MCF 10A (cell line): Measurements from ENCODE around the gene LRRC32. TPM values are rescaled to one million over a fixed set of nuclear protein-coding genes. Genes with fewer than 3 reads are reported as not detected.

Experiments used
- BruUV-seq: library from RNA; stranded (reverse); fragments of 400-500 nt; replicated peaks from 2 replicates; lab custom pipeline; 2021; lab: Mats Ljungman, UMichigan
- CTCF ChIA-PET: fragments of 300-600 bp; sonication (Branson Sonifier 250); formaldehyde crosslinking; extraction: SDS; loops from one replicate; lab custom pipeline; 2021; ENCODE audit warnings: antibody characterized with exemption, inconsistent platforms; lab: Yijun Ruan, JAX
- POLR2A ChIA-PET: fragments of 300-600, 350-650 bp; sonication (Branson Sonifier 250); formaldehyde crosslinking; extraction: SDS; loops from one replicate; lab custom pipeline; 2020; ENCODE audit warnings: antibody characterized with exemption, inconsistent platforms; lab: Yijun Ruan, JAX
- DNase-seq: peaks from one replicate; pipeline ENCODE4 v3.0.0-alpha.2; 2018; ENCODE audit not compliant: unreplicated experiment
- H3K27ac Mint-ChIP-seq: one replicate; pipeline ENCODE4 v1.8.0; 2022; ENCODE audit warnings: mild to moderate bottlenecking, low read depth, mixed read lengths; ENCODE audit not compliant: unreplicated experiment
- H3K27me3 Mint-ChIP-seq: one replicate; pipeline ENCODE4 v1.8.0; 2022; ENCODE audit warnings: mixed read lengths; ENCODE audit not compliant: insufficient read depth, unreplicated experiment
- H3K36me3 Mint-ChIP-seq: one replicate; pipeline ENCODE4 v1.8.0; 2022; ENCODE audit warnings: mild to moderate bottlenecking, moderate library complexity, mixed read lengths; ENCODE audit not compliant: insufficient read depth, unreplicated experiment
- H3K4me1 Mint-ChIP-seq: one replicate; pipeline ENCODE4 v1.8.0; 2022; ENCODE audit warnings: mixed read lengths; ENCODE audit not compliant: insufficient read depth, unreplicated experiment
- H3K4me3 Mint-ChIP-seq: one replicate; pipeline ENCODE4 v1.8.0; 2022; ENCODE audit warnings: mild to moderate bottlenecking, moderate library complexity, mixed read lengths; ENCODE audit not compliant: unreplicated experiment
- H3K9me3 Mint-ChIP-seq: one replicate; pipeline ENCODE4 v1.8.0; 2022; ENCODE audit warnings: mixed read lengths; ENCODE audit not compliant: unreplicated experiment
- CTCF ChIP-seq: fragments of 200-600 bp; IDR thresholded peaks from one replicate; pipeline ENCODE4 v1.8.0; 2022; ENCODE audit warnings: antibody characterized with exemption, mild to moderate bottlenecking; ENCODE audit not compliant: unreplicated experiment
- intact Hi-C: fragments of 100-400 bp; cut with micrococcal nuclease; formaldehyde crosslinking; loops from 2 replicates; pipeline ENCODE4 v1.14.1; 2022
- total RNA-seq: library from RNA; stranded (reverse); gene quantifications from 2 replicates; pipeline ENCODE4 v1.2.3, GENCODE V29; 2022

The LRRC32 gene
- total RNA-seq, 1 experiment from 2014 or later: not detected

DNA sequence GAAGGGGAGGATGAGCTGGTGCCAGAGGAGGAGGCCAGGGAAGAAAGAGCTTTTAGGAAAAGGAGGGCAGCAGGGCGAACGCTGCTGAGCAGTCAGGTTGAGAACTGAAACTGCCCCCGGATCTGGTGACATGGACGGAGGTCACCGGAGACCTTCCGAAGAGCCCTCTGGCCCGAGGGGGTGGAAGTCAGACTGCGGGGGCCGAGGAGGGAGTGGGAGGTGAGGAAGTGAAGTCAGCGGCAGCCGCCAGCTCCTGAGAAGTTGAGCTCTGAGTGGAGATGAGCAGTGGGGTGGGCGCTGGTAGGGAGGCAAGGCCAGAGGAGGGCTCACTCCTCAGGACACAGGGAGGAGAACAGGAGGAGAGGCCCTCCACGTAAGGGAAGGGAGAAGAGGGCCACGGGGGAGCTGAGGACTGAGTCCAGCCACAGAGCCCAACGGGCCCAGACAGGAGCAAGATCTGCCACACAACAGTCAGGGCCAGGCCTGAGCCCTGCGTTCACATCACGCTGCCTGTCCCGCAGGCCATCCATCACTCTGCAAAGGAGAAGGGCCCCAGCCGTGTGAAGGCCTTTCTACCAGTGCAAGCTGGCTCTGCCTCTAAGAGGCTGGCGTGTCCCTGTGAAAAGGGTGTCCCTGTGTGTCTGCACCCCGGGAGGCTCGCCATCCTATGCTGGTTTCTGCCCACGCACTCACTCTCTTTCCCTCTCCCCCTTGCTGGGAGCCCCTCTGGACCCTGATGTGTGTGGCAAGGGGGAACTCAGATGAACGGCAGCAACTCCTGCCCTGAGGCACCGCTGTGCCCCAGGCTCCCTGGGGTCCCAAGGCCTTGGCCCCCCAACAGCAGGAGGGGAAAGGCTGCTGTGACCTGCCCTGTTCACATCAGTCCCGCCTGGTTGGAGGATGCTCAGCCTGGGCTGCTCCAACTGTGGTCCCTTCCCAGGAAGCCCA lies 19.0 kb upstream of the LRRC32 start:
- CTCF ChIA-PET: interaction anchor here (0.7 to 1.6 kb wide), 3 partner anchors 8 to 736 kb away, joined by 3 to 8 read pairs (median 3); no protein-coding TSS in a partner anchor
- no peaks in the 10 kb centered on the region for H3K27me3 Mint-ChIP-seq
- intact Hi-C loops: no loop called here
- POLR2A ChIA-PET: no interaction called here
- BruUV-seq: no TSS peak
- H3K9me3 Mint-ChIP-seq: no peaks in the 10 kb centered on the region
- H3K4me3 Mint-ChIP-seq: no peak overlapping the region
- DNase-seq: no peak
- peak overlapping the region; percentile 82 for H3K27ac Mint-ChIP-seq
- no peak for TF ChIP-seq CTCF
- H3K36me3 Mint-ChIP-seq: no peaks in the 10 kb centered on the region
- peaks cover 16% of the 10 kb centered on the region for H3K4me1 Mint-ChIP-seq

GRCh38 chr11:76688146-76688545 lies 17.6 kb upstream of the LRRC32 start:
- no peak for TF ChIP-seq CTCF
- CTCF ChIA-PET: interaction anchor here (0.6 kb wide), 1 partner anchor 642 kb away, joined by 3 read pairs; no protein-coding TSS in a partner anchor

DNA sequence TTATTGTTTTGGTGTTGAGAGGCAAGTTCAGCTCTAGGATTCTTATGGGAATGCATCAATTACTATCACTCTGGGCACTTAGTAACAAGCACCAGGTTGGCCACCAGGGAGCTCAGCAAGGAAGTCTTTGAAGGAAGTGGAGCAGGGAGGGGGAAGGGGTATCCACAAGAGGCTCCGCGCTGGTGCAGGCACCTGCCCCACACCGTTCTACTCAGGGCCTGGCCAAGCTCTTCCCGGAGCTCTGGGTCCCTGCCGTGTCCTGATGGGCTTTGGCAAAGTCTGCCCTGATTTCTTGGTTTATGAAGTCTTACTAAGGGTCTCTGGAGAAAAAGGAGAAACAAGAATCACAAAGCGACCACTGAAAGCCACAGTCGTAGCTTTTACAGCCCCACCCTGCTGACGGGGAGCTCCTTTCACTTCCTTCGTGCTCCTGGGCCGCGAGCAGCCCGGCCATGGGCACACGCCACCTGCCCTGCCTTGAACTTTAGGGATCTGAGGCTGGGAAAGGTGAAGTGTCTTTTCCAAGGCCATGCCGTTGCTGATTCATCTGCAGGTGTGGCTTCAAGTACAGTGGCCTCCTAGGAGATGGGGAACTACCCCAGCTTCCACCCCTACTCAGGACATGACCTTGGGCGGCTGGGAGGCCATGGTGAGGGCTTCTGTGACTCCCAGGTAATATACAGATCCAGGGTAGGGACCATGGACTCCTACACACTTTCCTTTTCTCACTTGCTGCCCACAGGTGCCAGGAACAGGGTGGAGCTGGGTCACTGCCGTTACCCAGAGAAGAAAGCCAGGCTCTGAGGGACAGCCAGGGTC lies 15.9 kb upstream of the LRRC32 start:
- TF ChIP-seq CTCF: no peak
- CTCF ChIA-PET: interaction anchor here (0.6 kb wide), 1 partner anchor 364 kb away, joined by 5 read pairs; no protein-coding TSS in a partner anchor
- Mint-ChIP-seq H3K27me3 (peaks cover 11% of the 10 kb centered on the region), H3K4me1 (peaks cover 16% of the 10 kb centered on the region), H3K9me3 (no peaks in the 10 kb centered on the region), H3K27ac (no peak overlapping the region), H3K4me3 (no peak overlapping the region), H3K36me3 (no peaks in the 10 kb centered on the region)
- no peak for DNase-seq
- POLR2A ChIA-PET: interaction anchor here (0.6 kb wide), 1 partner anchor 132 kb away, joined by 3 read pairs; no protein-coding TSS in a partner anchor
- no TSS peak for BruUV-seq
- intact Hi-C loops: no loop called here

More at GRCh38 chr11:76688146-76688545, 17.6 kb upstream of the LRRC32 start:
- Mint-ChIP-seq H3K4me3 (no peak overlapping the region), H3K36me3 (no peaks in the 10 kb centered on the region), H3K4me1 (peaks cover 16% of the 10 kb centered on the region), H3K27ac (no peak overlapping the region), H3K9me3 (no peaks in the 10 kb centered on the region), H3K27me3 (no peaks in the 10 kb centered on the region)
- no peak for DNase-seq
- BruUV-seq: no TSS peak
- intact Hi-C loops: no loop called here
- POLR2A ChIA-PET: no interaction called here

GRCh38 chr11:76685831-76686230 lies 15.3 kb upstream of the LRRC32 start:
- Mint-ChIP-seq H3K4me3 (no peak overlapping the region), H3K27ac (no peak overlapping the region), H3K4me1 (peaks cover 12% of the 10 kb centered on the region), H3K27me3 (peaks cover 16% of the 10 kb centered on the region), H3K9me3 (no peaks in the 10 kb centered on the region), H3K36me3 (no peaks in the 10 kb centered on the region)
- ChIA-PET CTCF (interaction anchor here (0.6 kb wide), 2 partner anchors 57 to 365 kb away, joined by 3 to 5 read pairs; no protein-coding TSS in a partner anchor), POLR2A (no interaction called here)
- no TSS peak for BruUV-seq
- DNase-seq: no peak
- intact Hi-C loops: no loop called here
- TF ChIP-seq CTCF: no peak
